Measurements from ENCODE around the gene TRAM2.

DNA sequence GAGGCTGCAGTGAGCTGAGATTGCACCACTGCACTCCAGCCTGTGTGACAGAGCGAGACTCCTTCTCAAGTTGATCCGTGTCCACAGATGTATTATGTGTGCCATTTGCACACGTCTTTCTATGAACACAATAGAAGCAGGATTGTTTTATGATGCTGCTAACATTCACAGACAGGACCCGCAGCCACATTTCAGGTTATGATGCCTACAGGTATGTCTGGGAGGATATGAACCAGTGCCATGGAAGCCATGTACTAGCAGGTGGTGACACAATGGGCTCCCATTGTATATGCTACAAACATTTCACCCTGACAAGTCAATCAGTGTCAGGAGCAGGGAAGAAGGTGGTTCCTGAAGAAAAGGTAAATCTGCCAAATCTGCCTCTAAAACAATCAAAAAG is 4.3 kb downstream of the TRAM2 start:
- TF ChIP-seq PHF8 (conservative IDR thresholded peaks at IDR 0.05; ENCODE audit: low read depth, low read length), result no peak
- TF ChIP-seq, protein P1, sequence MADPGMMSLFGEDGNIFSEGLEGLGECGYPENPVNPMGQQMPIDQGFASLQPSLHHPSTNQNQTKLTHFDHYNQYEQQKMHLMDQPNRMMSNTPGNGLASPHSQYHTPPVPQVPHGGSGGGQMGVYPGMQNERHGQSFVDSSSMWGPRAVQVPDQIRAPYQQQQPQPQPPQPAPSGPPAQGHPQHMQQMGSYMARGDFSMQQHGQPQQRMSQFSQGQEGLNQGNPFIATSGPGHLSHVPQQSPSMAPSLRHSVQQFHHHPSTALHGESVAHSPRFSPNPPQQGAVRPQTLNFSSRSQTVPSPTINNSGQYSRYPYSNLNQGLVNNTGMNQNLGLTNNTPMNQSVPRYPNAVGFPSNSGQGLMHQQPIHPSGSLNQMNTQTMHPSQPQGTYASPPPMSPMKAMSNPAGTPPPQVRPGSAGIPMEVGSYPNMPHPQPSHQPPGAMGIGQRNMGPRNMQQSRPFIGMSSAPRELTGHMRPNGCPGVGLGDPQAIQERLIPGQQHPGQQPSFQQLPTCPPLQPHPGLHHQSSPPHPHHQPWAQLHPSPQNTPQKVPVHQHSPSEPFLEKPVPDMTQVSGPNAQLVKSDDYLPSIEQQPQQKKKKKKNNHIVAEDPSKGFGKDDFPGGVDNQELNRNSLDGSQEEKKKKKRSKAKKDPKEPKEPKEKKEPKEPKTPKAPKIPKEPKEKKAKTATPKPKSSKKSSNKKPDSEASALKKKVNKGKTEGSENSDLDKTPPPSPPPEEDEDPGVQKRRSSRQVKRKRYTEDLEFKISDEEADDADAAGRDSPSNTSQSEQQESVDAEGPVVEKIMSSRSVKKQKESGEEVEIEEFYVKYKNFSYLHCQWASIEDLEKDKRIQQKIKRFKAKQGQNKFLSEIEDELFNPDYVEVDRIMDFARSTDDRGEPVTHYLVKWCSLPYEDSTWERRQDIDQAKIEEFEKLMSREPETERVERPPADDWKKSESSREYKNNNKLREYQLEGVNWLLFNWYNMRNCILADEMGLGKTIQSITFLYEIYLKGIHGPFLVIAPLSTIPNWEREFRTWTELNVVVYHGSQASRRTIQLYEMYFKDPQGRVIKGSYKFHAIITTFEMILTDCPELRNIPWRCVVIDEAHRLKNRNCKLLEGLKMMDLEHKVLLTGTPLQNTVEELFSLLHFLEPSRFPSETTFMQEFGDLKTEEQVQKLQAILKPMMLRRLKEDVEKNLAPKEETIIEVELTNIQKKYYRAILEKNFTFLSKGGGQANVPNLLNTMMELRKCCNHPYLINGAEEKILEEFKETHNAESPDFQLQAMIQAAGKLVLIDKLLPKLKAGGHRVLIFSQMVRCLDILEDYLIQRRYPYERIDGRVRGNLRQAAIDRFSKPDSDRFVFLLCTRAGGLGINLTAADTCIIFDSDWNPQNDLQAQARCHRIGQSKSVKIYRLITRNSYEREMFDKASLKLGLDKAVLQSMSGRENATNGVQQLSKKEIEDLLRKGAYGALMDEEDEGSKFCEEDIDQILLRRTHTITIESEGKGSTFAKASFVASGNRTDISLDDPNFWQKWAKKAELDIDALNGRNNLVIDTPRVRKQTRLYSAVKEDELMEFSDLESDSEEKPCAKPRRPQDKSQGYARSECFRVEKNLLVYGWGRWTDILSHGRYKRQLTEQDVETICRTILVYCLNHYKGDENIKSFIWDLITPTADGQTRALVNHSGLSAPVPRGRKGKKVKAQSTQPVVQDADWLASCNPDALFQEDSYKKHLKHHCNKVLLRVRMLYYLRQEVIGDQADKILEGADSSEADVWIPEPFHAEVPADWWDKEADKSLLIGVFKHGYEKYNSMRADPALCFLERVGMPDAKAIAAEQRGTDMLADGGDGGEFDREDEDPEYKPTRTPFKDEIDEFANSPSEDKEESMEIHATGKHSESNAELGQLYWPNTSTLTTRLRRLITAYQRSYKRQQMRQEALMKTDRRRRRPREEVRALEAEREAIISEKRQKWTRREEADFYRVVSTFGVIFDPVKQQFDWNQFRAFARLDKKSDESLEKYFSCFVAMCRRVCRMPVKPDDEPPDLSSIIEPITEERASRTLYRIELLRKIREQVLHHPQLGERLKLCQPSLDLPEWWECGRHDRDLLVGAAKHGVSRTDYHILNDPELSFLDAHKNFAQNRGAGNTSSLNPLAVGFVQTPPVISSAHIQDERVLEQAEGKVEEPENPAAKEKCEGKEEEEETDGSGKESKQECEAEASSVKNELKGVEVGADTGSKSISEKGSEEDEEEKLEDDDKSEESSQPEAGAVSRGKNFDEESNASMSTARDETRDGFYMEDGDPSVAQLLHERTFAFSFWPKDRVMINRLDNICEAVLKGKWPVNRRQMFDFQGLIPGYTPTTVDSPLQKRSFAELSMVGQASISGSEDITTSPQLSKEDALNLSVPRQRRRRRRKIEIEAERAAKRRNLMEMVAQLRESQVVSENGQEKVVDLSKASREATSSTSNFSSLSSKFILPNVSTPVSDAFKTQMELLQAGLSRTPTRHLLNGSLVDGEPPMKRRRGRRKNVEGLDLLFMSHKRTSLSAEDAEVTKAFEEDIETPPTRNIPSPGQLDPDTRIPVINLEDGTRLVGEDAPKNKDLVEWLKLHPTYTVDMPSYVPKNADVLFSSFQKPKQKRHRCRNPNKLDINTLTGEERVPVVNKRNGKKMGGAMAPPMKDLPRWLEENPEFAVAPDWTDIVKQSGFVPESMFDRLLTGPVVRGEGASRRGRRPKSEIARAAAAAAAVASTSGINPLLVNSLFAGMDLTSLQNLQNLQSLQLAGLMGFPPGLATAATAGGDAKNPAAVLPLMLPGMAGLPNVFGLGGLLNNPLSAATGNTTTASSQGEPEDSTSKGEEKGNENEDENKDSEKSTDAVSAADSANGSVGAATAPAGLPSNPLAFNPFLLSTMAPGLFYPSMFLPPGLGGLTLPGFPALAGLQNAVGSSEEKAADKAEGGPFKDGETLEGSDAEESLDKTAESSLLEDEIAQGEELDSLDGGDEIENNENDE (IDR thresholded peaks at IDR 0.05; ENCODE audit: insufficient replicate concordance, low read length), result no peak
